Measurements from ENCODE around the gene ARHGAP4. TPM values are rescaled to one million over a fixed set of nuclear protein-coding genes. Genes with fewer than 3 reads are reported as not detected.
A peak's percentile ranks its signal among the peaks of the same experiment; 100 is the strongest.

The ARHGAP4 gene
- total RNA-seq, 2 experiments from 2014 or later: 456 to 463 TPM

DNA sequence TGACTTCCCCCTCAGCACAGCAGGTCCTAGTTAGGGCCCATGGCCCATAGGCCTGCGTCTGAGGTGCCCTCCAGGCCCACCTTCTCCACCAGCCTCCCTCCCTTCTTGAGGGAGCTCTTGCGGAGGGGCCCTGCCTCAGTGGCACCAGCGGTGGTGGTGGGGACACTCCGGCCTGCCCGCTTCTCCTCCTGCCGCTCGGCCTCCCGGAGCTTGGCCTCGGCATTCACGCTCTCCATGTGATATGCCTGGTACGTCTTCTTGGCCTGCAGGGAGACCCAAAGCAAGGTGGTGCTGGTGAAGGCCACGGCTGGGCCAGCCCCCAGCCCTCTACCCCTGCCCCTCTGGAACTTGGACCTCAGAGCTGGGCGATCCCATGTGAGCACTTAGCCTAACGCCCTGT is 5.5 kb downstream of the ARHGAP4 start:
- intact Hi-C loops (cut with DNase I, micrococcal nuclease): loop anchor here in 1 of 2 experiments (5.0 kb wide), 1 partner anchor 47 kb away; no protein-coding TSS in a partner anchor
- Histone ChIP-seq H3K27ac (ENCODE audit: low read depth in 1 of 2, low read length in 2 of 2) (no peak overlapping the region), H3K4me1 (ENCODE audit: insufficient read depth, low read length) (peaks cover 41% of the 10 kb centered on the region), H3K36me3 (ENCODE audit: insufficient read depth, low read length) (peaks cover 53% of the 10 kb centered on the region), H3K27me3 (ENCODE audit: control insufficient read depth in 1 of 2, insufficient read depth in 2 of 2, low read length in 2 of 2) (no peaks in the 10 kb centered on the region), H3K9me3 (ENCODE audit: control insufficient read depth in 1 of 2, insufficient read depth in 1 of 2, low read length in 2 of 2) (no peaks in the 10 kb centered on the region), H3K4me3 (ENCODE audit: low read length) (no peak overlapping the region)
- peaks cover 37% of the 10 kb centered on the region for H3K4me1 Mint-ChIP-seq (ENCODE audit: low read depth)
- ChIA-PET POLR2A (interaction anchor here (1.1 kb wide), 1 partner anchor 27 kb away, joined by 3 read pairs; no protein-coding TSS in a partner anchor), CTCF (no interaction called here)
- TF ChIP-seq, protein P1, sequence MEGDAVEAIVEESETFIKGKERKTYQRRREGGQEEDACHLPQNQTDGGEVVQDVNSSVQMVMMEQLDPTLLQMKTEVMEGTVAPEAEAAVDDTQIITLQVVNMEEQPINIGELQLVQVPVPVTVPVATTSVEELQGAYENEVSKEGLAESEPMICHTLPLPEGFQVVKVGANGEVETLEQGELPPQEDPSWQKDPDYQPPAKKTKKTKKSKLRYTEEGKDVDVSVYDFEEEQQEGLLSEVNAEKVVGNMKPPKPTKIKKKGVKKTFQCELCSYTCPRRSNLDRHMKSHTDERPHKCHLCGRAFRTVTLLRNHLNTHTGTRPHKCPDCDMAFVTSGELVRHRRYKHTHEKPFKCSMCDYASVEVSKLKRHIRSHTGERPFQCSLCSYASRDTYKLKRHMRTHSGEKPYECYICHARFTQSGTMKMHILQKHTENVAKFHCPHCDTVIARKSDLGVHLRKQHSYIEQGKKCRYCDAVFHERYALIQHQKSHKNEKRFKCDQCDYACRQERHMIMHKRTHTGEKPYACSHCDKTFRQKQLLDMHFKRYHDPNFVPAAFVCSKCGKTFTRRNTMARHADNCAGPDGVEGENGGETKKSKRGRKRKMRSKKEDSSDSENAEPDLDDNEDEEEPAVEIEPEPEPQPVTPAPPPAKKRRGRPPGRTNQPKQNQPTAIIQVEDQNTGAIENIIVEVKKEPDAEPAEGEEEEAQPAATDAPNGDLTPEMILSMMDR (IDR thresholded peaks at IDR 0.05): no peak
- DNase-seq (peak in 1 of 14 experiments; percentile 1), ATAC-seq (ENCODE audit: poor library complexity) (no peak)
- H3K27me3 Mint-ChIP-seq: no peaks in the 10 kb centered on the region
- no peak overlapping the region for H3K4me3 Mint-ChIP-seq
- H3K36me3 Mint-ChIP-seq (ENCODE audit: low read depth): peaks cover 60% of the 10 kb centered on the region
- H3K27ac Mint-ChIP-seq: no peak overlapping the region
- no peaks in the 10 kb centered on the region for H3K9me3 Mint-ChIP-seq

DNA sequence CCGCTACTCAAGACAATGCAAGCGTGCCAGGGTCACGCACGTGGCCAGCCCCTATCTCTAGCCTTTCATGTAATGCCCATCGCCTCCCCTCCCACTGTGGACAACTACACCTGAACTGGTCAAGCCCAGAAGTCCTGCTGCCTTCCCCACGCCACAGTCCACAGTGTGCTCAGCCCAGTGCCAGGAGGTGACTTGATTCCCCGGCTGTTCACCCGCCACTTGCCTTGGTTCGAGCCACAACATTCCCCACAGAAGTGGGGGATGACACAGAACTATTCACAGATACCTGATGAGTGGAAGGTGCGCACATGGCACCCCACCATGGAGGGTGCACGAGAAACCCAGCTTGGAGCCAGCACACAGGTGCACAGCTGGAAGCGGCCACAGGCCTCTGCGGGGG is 6.8 kb downstream of the ARHGAP4 start:
- no peak overlapping the region for H3K4me3 Mint-ChIP-seq
- intact Hi-C loops (cut with DNase I, micrococcal nuclease): no loop called here
- TF ChIP-seq, protein P1 (IDR thresholded peaks at IDR 0.05): no peak
- ChIA-PET CTCF (no interaction called here), POLR2A (no interaction called here)
- Histone ChIP-seq H3K4me3 (ENCODE audit: low read length) (no peak overlapping the region), H3K27me3 (ENCODE audit: control insufficient read depth in 1 of 2, insufficient read depth in 2 of 2, low read length in 2 of 2) (no peaks in the 10 kb centered on the region), H3K4me1 (ENCODE audit: insufficient read depth, low read length) (peaks cover 38% of the 10 kb centered on the region), H3K27ac (ENCODE audit: low read depth in 1 of 2, low read length in 2 of 2) (no peak overlapping the region), H3K9me3 (ENCODE audit: control insufficient read depth in 1 of 2, insufficient read depth in 1 of 2, low read length in 2 of 2) (no peaks in the 10 kb centered on the region), H3K36me3 (ENCODE audit: insufficient read depth, low read length) (peaks cover 56% of the 10 kb centered on the region)
- DNase-seq (peak in 1 of 14 experiments; percentile 1), ATAC-seq (ENCODE audit: poor library complexity) (no peak)
- no peak overlapping the region for H3K27ac Mint-ChIP-seq
- peaks cover 27% of the 10 kb centered on the region for H3K4me1 Mint-ChIP-seq (ENCODE audit: low read depth)
- no peaks in the 10 kb centered on the region for H3K9me3 Mint-ChIP-seq
- no peaks in the 10 kb centered on the region for H3K27me3 Mint-ChIP-seq
- H3K36me3 Mint-ChIP-seq (ENCODE audit: low read depth): peaks cover 54% of the 10 kb centered on the region

DNA sequence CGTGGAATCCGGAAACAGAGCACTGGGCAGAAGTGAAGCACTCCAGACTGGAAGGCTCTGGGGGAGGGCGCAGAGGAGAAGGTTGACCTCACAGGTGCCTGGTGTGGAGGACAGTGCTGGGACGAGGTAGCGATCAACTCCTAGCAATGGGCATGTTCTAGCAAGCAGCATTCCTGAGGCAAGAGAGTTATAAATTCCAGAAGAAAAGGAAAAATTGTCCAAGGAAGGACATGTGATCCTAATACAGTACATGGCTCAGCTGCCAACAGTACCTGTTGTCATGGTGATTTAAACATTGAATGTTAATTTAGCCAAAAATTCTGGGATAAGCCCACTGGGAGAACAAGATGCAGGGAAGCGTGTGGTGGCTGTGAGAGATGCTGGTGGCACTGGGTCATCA is 8.2 kb downstream of the ARHGAP4 start:
- Mint-ChIP-seq H3K27me3 (no peaks in the 10 kb centered on the region), H3K36me3 (ENCODE audit: low read depth) (peaks cover 51% of the 10 kb centered on the region)
- POLR2A ChIA-PET: interaction anchor here (1.8 kb wide), 1 partner anchor 9 kb away, joined by 6 read pairs; no protein-coding TSS in a partner anchor

More for the DNA sequence above, 8.2 kb downstream of the ARHGAP4 start:
- no peak for DNase-seq
- Histone ChIP-seq H3K27me3 (ENCODE audit: control insufficient read depth in 1 of 2, insufficient read depth in 2 of 2, low read length in 2 of 2) (no peaks in the 10 kb centered on the region), H3K36me3 (ENCODE audit: insufficient read depth, low read length) (peaks cover 70% of the 10 kb centered on the region), H3K27ac (ENCODE audit: low read depth in 1 of 2, low read length in 2 of 2) (no peak overlapping the region), H3K4me1 (ENCODE audit: insufficient read depth, low read length) (peaks cover 27% of the 10 kb centered on the region), H3K9me3 (ENCODE audit: control insufficient read depth in 1 of 2, insufficient read depth in 1 of 2, low read length in 2 of 2) (no peaks in the 10 kb centered on the region), H3K4me3 (ENCODE audit: low read length) (no peak overlapping the region)
- intact Hi-C loops (cut with DNase I, micrococcal nuclease): no loop called here
- ATAC-seq (ENCODE audit: poor library complexity): no peak
- H3K4me3 Mint-ChIP-seq: no peak overlapping the region
- CTCF ChIA-PET: interaction anchor here (1.2 kb wide), 1 partner anchor 29 kb away, joined by 4 read pairs; no protein-coding TSS in a partner anchor
- no peaks in the 10 kb centered on the region for H3K9me3 Mint-ChIP-seq
- peaks cover 17% of the 10 kb centered on the region for H3K4me1 Mint-ChIP-seq (ENCODE audit: low read depth)
- TF ChIP-seq, protein P1 (IDR thresholded peaks at IDR 0.05): no peak
- peak overlapping the region; percentile 49 for H3K27ac Mint-ChIP-seq

Data from CD4-positive, alpha-beta T cell (primary cell).